GM23338 (cell line): ENCODE results near the gene BTNL2. TPM values are rescaled to one million over a fixed set of nuclear protein-coding genes. Genes with fewer than 3 reads are reported as not detected.

Source experiments
- ATAC-seq: fragments of 200-7000 bp; cut with Tn5 transposase; 3 replicates; pipeline ENCODE4 v1.9.1; 2020
- DNase-seq: peaks from one replicate; pipeline ENCODE4 v3.0.0-alpha.2; 2015; ENCODE audit warnings: low spot score
- H2AFZ ChIP-seq: fragments of 200-600 bp; sonication (generic); 2 replicates; pipeline ENCODE4 v1.8.0; 2016; ENCODE audit warnings: antibody characterized with exemption, mild to moderate bottlenecking, moderate library complexity
- H3F3A ChIP-seq: fragments of 200-600 bp; sonication (generic); replicated peaks from 2 replicates; pipeline ENCODE4 v1.8.0; 2017; ENCODE audit warnings: antibody characterized with exemption, mixed run types, low read depth
- H3K27ac ChIP-seq: fragments of 200-600 bp; sonication (generic); 2 replicates; pipeline ENCODE4 v1.6.1; 2016; ENCODE audit warnings: low read depth
- H3K27me3 ChIP-seq: fragments of 200-600 bp; sonication (generic); 2 replicates; pipeline ENCODE4 v1.8.0; 2016; ENCODE audit warnings: mild to moderate bottlenecking, mixed run types, moderate library complexity; ENCODE audit not compliant: insufficient read depth
- H3K36me3 ChIP-seq: fragments of 200-600 bp; sonication (generic); 2 replicates; pipeline ENCODE4 v1.8.0; 2016; ENCODE audit warnings: mild to moderate bottlenecking; ENCODE audit not compliant: insufficient read depth
- H3K4me1 ChIP-seq: fragments of 200-600 bp; sonication (generic); 2 replicates; pipeline ENCODE4 v1.8.0; 2016; ENCODE audit warnings: mild to moderate bottlenecking, moderate library complexity; ENCODE audit not compliant: insufficient read depth
- H3K4me2 ChIP-seq: fragments of 200-600 bp; sonication (generic); 2 replicates; pipeline ENCODE4 v1.7.1; 2017; ENCODE audit warnings: mixed run types
- H3K4me3 ChIP-seq: fragments of 200-600 bp; sonication (generic); 2 replicates; pipeline ENCODE4 v1.6.1; 2016; ENCODE audit warnings: mixed run types
- H3K79me2 ChIP-seq: fragments of 200-600 bp; sonication (generic); replicated peaks from 2 replicates; pipeline ENCODE4 v1.8.0; 2017; ENCODE audit warnings: mild to moderate bottlenecking; ENCODE audit not compliant: insufficient read depth
- H3K9me2 ChIP-seq: fragments of 200-600 bp; sonication (generic); 2 replicates; pipeline ENCODE4 v1.8.0; 2017; ENCODE audit not compliant: insufficient read depth
- H4K20me1 ChIP-seq: fragments of 200-600 bp; sonication (generic); replicated peaks from 2 replicates; pipeline ENCODE4 v1.8.0; 2017; ENCODE audit warnings: mild to moderate bottlenecking; ENCODE audit not compliant: insufficient read depth
- H3K27ac Mint-ChIP-seq: 2 replicates; pipeline ENCODE4 v1.8.0; 2020; ENCODE audit warnings: inconsistent platforms, mild to moderate bottlenecking, moderate library complexity, mixed read lengths
- H3K27me3 Mint-ChIP-seq: 3 replicates; pipeline ENCODE4 v1.8.0; 2022; ENCODE audit warnings: low read depth, mild to moderate bottlenecking, moderate library complexity, mixed read lengths, inconsistent platforms; ENCODE audit not compliant: insufficient read depth, poor library complexity
- H3K36me3 Mint-ChIP-seq: 3 replicates; pipeline ENCODE4 v1.8.0; 2021; ENCODE audit warnings: low read depth, mild to moderate bottlenecking, inconsistent platforms, moderate library complexity, mixed read lengths
- H3K4me1 Mint-ChIP-seq: 3 replicates; pipeline ENCODE4 v1.8.0; 2020; ENCODE audit warnings: mild to moderate bottlenecking, inconsistent platforms, mixed read lengths
- H3K4me3 Mint-ChIP-seq: 3 replicates; pipeline ENCODE4 v1.8.0; 2021; ENCODE audit warnings: moderate library complexity, mild to moderate bottlenecking, inconsistent platforms, mixed read lengths
- H3K9me3 Mint-ChIP-seq: 3 replicates; pipeline ENCODE4 v1.8.0; 2020; ENCODE audit warnings: moderate library complexity, mild to moderate bottlenecking, inconsistent platforms, mixed read lengths
- CREB1 ChIP-seq: fragments of 250-450 bp; sonication (Bioruptor Pico); IDR thresholded peaks from 2 replicates; pipeline ENCODE4 v1.5.0; 2020; ENCODE audit warnings: low read depth, mild to moderate bottlenecking, moderate library complexity
- CTCF ChIP-seq, 2 experiments: fragments of 200-600 bp in 1 of 2; sonication (generic) in 1 of 2; conservative IDR thresholded peaks; 2 replicates each; pipeline versions ENCODE4 v1.5.1 to v1.6.1; 2016 to 2017; ENCODE audit warnings: antibody characterized with exemption in 2 of 2, low read depth in 2 of 2, mild to moderate bottlenecking in 2 of 2, moderate library complexity in 1 of 2
- EZH2 ChIP-seq: fragments of 200-600 bp; sonication (generic); IDR thresholded peaks from one replicate; pipeline ENCODE4 v1.8.0; 2017; ENCODE audit warnings: antibody characterized with exemption, mild to moderate bottlenecking, low read depth; ENCODE audit not compliant: unreplicated experiment
- EZH2phosphoT487 ChIP-seq: fragments of 200-600 bp; sonication (generic); IDR thresholded peaks from one replicate; pipeline ENCODE4 v1.8.1; 2018; ENCODE audit warnings: antibody characterized with exemption; ENCODE audit not compliant: unreplicated experiment
- JUNB ChIP-seq: IDR thresholded peaks from one replicate; pipeline ENCODE4 v1.6.1; 2016; ENCODE audit warnings: antibody characterized with exemption; ENCODE audit not compliant: unreplicated experiment
- NANOG ChIP-seq: IDR thresholded peaks from 2 replicates; pipeline ENCODE4 v1.6.1; 2016; ENCODE audit warnings: antibody characterized with exemption, borderline replicate concordance
- POLR2AphosphoS5 ChIP-seq: IDR thresholded peaks from 2 replicates; pipeline ENCODE4 v1.6.1; 2016; ENCODE audit warnings: antibody characterized with exemption, low read depth
- REST ChIP-seq: IDR thresholded peaks from one replicate; pipeline ENCODE4 v1.6.1; 2018; ENCODE audit warnings: antibody characterized with exemption; ENCODE audit not compliant: unreplicated experiment
- STAT1 ChIP-seq: IDR thresholded peaks from one replicate; pipeline ENCODE4 v1.6.1; 2016; ENCODE audit warnings: antibody characterized with exemption; ENCODE audit not compliant: unreplicated experiment
- ZNF114 ChIP-seq: fragments of 250-450 bp; sonication (Bioruptor Pico); IDR thresholded peaks from 2 replicates; pipeline ENCODE4 v1.5.0; 2020; ENCODE audit warnings: mild to moderate bottlenecking, moderate library complexity
- ZNF331 ChIP-seq: fragments of 250-450 bp; sonication (Bioruptor Pico); IDR thresholded peaks from 2 replicates; pipeline ENCODE4 v1.5.0; 2020; ENCODE audit warnings: low read depth, mild to moderate bottlenecking, moderate library complexity
- ZNF462 ChIP-seq: fragments of 250-450 bp; sonication (Bioruptor Pico); IDR thresholded peaks from 2 replicates; pipeline ENCODE4 v1.5.0; 2020; ENCODE audit warnings: mild to moderate bottlenecking, moderate library complexity
- polyA plus RNA-seq: library from polyadenylated mRNA; unstranded; fragments of >200 nt; fragmentation: Nextera tagmentation; extraction: Ambion mirVana; gene quantifications from 2 replicates; pipeline ENCODE4 v1.2.1, GENCODE V29; 2016
- total RNA-seq: library from RNA; depleted of rRNA; stranded (reverse); fragments of >200 nt; shearing (Covaris generic); gene quantifications from 2 replicates; pipeline ENCODE4 v1.2.3, GENCODE V29; 2014

BTNL2 gene
- total and polyA plus RNA-seq, 2 experiments from 2014 or later, result not detected

GRCh38 chr6:32436995-32437836, 30.2 kb upstream of the BTNL2 start (continued):
- TF ChIP-seq ZNF462 (CRISPR knock-in tag), result no peak

GRCh38 chr6:32436186-32436585, 29.2 kb upstream of the BTNL2 start:
- H3K4me3 Mint-ChIP-seq, result no peak overlapping the region
- H3F3A ChIP-seq, result no peaks in the 10 kb centered on the region
- H3K27me3 ChIP-seq, result no peaks in the 10 kb centered on the region
- no peaks in the 10 kb centered on the region for H3K36me3 Mint-ChIP-seq
- H2AFZ ChIP-seq, result no peak overlapping the region
- H3K9me2 ChIP-seq, result no peaks in the 10 kb centered on the region
- H3K4me1 Mint-ChIP-seq, result peaks cover 6% of the 10 kb centered on the region; the same call in 2 of the 3 replicates
- no peak overlapping the region for H3K4me3 ChIP-seq
- H3K9me3 Mint-ChIP-seq, result no peaks in the 10 kb centered on the region
- H3K79me2 ChIP-seq, result no peaks in the 10 kb centered on the region
- H3K27ac Mint-ChIP-seq, result no peak overlapping the region
- no peaks in the 10 kb centered on the region for H4K20me1 ChIP-seq
- no peaks in the 10 kb centered on the region for H3K4me1 ChIP-seq
- H3K4me2 ChIP-seq, result no peak overlapping the region
- ATAC-seq (no peak), DNase-seq (no peak)
- H3K36me3 ChIP-seq, result no peaks in the 10 kb centered on the region
- H3K27me3 Mint-ChIP-seq, result no peaks in the 10 kb centered on the region
- no peak overlapping the region for H3K27ac ChIP-seq
- no peak for TF ChIP-seq CREB1 (CRISPR knock-in tag)
- TF ChIP-seq JUNB, result no peak
- TF ChIP-seq CTCF (conservative IDR thresholded peaks at IDR 0.05; ENCODE audit: low read depth in 2 of 2), result no peak
- no peak for TF ChIP-seq REST
- no peak for TF ChIP-seq EZH2phosphoT487
- TF ChIP-seq EZH2, result no peak
- TF ChIP-seq ZNF331 (CRISPR knock-in tag), result no peak
- no peak for TF ChIP-seq NANOG
- no peak for TF ChIP-seq STAT1
- TF ChIP-seq POLR2AphosphoS5, result no peak
- no peak for TF ChIP-seq ZNF114 (CRISPR knock-in tag)
